SK-N-SH treated with all-trans-retinoic acid at 6 μM for 48 hours (cell line): ENCODE measurements around the gene BROX.

Experiments
- ATAC-seq: fragments of 200-7000 bp; cut with Tn5 transposase; 3 replicates; pipeline ENCODE4 v1.9.1; 2020; ENCODE audit warnings: mild to moderate bottlenecking, moderate library complexity
- ARNTL ChIP-seq: fragments of 450-650 bp; formaldehyde crosslinking; IDR thresholded peaks from 2 replicates; pipeline ENCODE4 v1.5.0; 2020; ENCODE audit warnings: low read depth, mild to moderate bottlenecking, moderate library complexity, borderline replicate concordance
- BACH2 ChIP-seq: fragments of 250-450 bp; sonication (Bioruptor Pico); IDR thresholded peaks from 2 replicates; pipeline ENCODE4 v1.9.0; 2021; ENCODE audit warnings: mild to moderate bottlenecking, borderline replicate concordance
- CREB5 ChIP-seq: fragments of 250-450 bp; sonication (Bioruptor Pico); IDR thresholded peaks from 2 replicates; pipeline ENCODE4 v1.5.1; 2020; ENCODE audit warnings: low read depth, mild to moderate bottlenecking, moderate library complexity
- CSDC2 ChIP-seq: fragments of 250-450 bp; sonication (Bioruptor Pico); IDR thresholded peaks from 2 replicates; pipeline ENCODE4 v1.5.0; 2020; ENCODE audit warnings: mild to moderate bottlenecking, moderate library complexity
- CSRNP3 ChIP-seq: fragments of 250-450 bp; sonication (Bioruptor Pico); IDR thresholded peaks from 2 replicates; pipeline ENCODE4 v1.5.1; 2021; ENCODE audit warnings: mild to moderate bottlenecking, moderate library complexity
- GLIS3 ChIP-seq: fragments of 250-450 bp; sonication (Bioruptor Pico); IDR thresholded peaks from 2 replicates; pipeline ENCODE4 v1.5.0; 2020; ENCODE audit warnings: mild to moderate bottlenecking, moderate library complexity
- ISL1 ChIP-seq: fragments of 250-450 bp; sonication (Bioruptor Pico); IDR thresholded peaks from 2 replicates; pipeline ENCODE4 v2.1.2; 2022; ENCODE audit warnings: mild to moderate bottlenecking, moderate library complexity
- OSR1 ChIP-seq: fragments of 250-450 bp; sonication (Bioruptor Pico); IDR thresholded peaks from 2 replicates; pipeline ENCODE4 v1.8.0; 2022; ENCODE audit warnings: moderate library complexity, mild to moderate bottlenecking, inconsistent platforms
- PATZ1 ChIP-seq: fragments of 250-450 bp; sonication (Bioruptor Pico); IDR thresholded peaks from 2 replicates; pipeline ENCODE4 v1.8.0; 2020; ENCODE audit warnings: mild to moderate bottlenecking, moderate library complexity, borderline replicate concordance
- POU6F1 ChIP-seq: fragments of 250-450 bp; sonication (Bioruptor Pico); IDR thresholded peaks from 2 replicates; pipeline ENCODE4 v1.8.0; 2021; ENCODE audit warnings: low read depth, mild to moderate bottlenecking, moderate library complexity, borderline replicate concordance
- PPARA ChIP-seq: fragments of 250-450 bp; sonication (Bioruptor Pico); IDR thresholded peaks from 2 replicates; pipeline ENCODE4 v1.5.0; 2020; ENCODE audit warnings: mild to moderate bottlenecking, borderline replicate concordance
- RARB ChIP-seq: fragments of 250-450 bp; sonication (Bioruptor Pico); IDR thresholded peaks from 2 replicates; pipeline ENCODE4 v1.8.0; 2021; ENCODE audit warnings: mild to moderate bottlenecking, moderate library complexity
- SNAI2 ChIP-seq: fragments of 250-450 bp; sonication (Bioruptor Pico); IDR thresholded peaks from 2 replicates; pipeline ENCODE4 v1.5.0; 2020; ENCODE audit warnings: mild to moderate bottlenecking, moderate library complexity
- TCF4 ChIP-seq: fragments of 250-450 bp; sonication (Bioruptor Pico); IDR thresholded peaks from 2 replicates; pipeline ENCODE4 v1.8.0; 2021; ENCODE audit warnings: mild to moderate bottlenecking, moderate library complexity, borderline replicate concordance
- TOX ChIP-seq: fragments of 250-450 bp; sonication (Bioruptor Pico); IDR thresholded peaks from 2 replicates; pipeline ENCODE4 v1.8.0; 2021; ENCODE audit warnings: mild to moderate bottlenecking, moderate library complexity, borderline replicate concordance
- TSHZ2 ChIP-seq: fragments of 250-450 bp; sonication (Bioruptor Pico); IDR thresholded peaks from 2 replicates; pipeline ENCODE4 v1.5.0; 2020; ENCODE audit warnings: mild to moderate bottlenecking, moderate library complexity
- ZC3H10 ChIP-seq: fragments of 250-450 bp; sonication (Bioruptor Pico); IDR thresholded peaks from 2 replicates; pipeline ENCODE4 v1.5.1; 2021; ENCODE audit warnings: mild to moderate bottlenecking, moderate library complexity
- ZFP3 ChIP-seq: fragments of 250-450 bp; sonication (Bioruptor Pico); IDR thresholded peaks from 2 replicates; pipeline ENCODE4 v1.5.0; 2020; ENCODE audit warnings: mild to moderate bottlenecking, moderate library complexity
- ZFP30 ChIP-seq: fragments of 450-650 bp; formaldehyde crosslinking; IDR thresholded peaks from 2 replicates; pipeline ENCODE4 v1.5.0; 2022; ENCODE audit warnings: mild to moderate bottlenecking, moderate library complexity
- ZNF565 ChIP-seq: fragments of 450-650 bp; formaldehyde crosslinking; conservative IDR thresholded peaks from 2 replicates; pipeline ENCODE4 v1.5.0; 2020; ENCODE audit warnings: low read depth, mild to moderate bottlenecking, moderate library complexity
- ZNF70 ChIP-seq: fragments of 450-650 bp; formaldehyde crosslinking; IDR thresholded peaks from 2 replicates; pipeline ENCODE4 v1.5.0; 2020; ENCODE audit warnings: mild to moderate bottlenecking, moderate library complexity

BROX gene

GRCh38 chr1:222754366-222755139, 42.2 kb downstream of the BROX start:
- TF ChIP-seq BACH2 (CRISPR knock-in tag) (no peak), SNAI2 (CRISPR knock-in tag) (no peak), OSR1 (CRISPR knock-in tag) (no peak), ZNF565 (CRISPR knock-in tag) (no peak), ISL1 (CRISPR knock-in tag) (no peak), ZFP3 (CRISPR knock-in tag) (no peak), PPARA (CRISPR knock-in tag) (no peak), ARNTL (CRISPR knock-in tag) (no peak), RARB (CRISPR knock-in tag) (no peak), ZFP30 (no peak)
- TF ChIP-seq, all 23 proteins: peak for 0
- ATAC-seq = no peak; the same call in 2 of the 3 replicates

GRCh38 chr1:222757646-222758268, 45.4 kb downstream of the BROX start:
- ATAC-seq = no peak
- TF ChIP-seq RARB (CRISPR knock-in tag) = no peak
- no peak for TF ChIP-seq ISL1 (CRISPR knock-in tag)
- no peak for TF ChIP-seq ZNF565 (CRISPR knock-in tag)
- no peak for TF ChIP-seq CREB5 (CRISPR knock-in tag)
- TF ChIP-seq OSR1 (CRISPR knock-in tag) = no peak
- TF ChIP-seq, all 23 proteins: peak for 0

GRCh38 chr1:222759451-222760035, 47.2 kb downstream of the BROX start:
- no peak for ATAC-seq
- TF ChIP-seq ZFP3 (CRISPR knock-in tag) (no peak), ZNF565 (CRISPR knock-in tag) (no peak), TCF4 (CRISPR knock-in tag) (no peak), ARNTL (CRISPR knock-in tag) (no peak), CSRNP3 (CRISPR knock-in tag) (no peak), GLIS3 (CRISPR knock-in tag) (no peak), TOX (CRISPR knock-in tag) (no peak), TSHZ2 (no peak), OSR1 (CRISPR knock-in tag) (no peak), ZNF70 (CRISPR knock-in tag) (no peak), PATZ1 (CRISPR knock-in tag) (no peak), PPARA (CRISPR knock-in tag) (no peak), ZFP30 (no peak), ISL1 (CRISPR knock-in tag) (no peak), CSDC2 (CRISPR knock-in tag) (no peak), POU6F1 (CRISPR knock-in tag) (no peak), ZC3H10 (CRISPR knock-in tag) (no peak)
